Large intestine (tissue), 3 donors: Measurements from ENCODE around the gene TOLLIP. TPM values are rescaled to one million over a fixed set of nuclear protein-coding genes. Genes with fewer than 3 reads are reported as not detected.
"Not testable (repeated sequence)": the region's sequence is repeated elsewhere in the genome, so short reads cannot be mapped to it uniquely, and the experiment has no call there.

ENCODE experiments used
- DNase-seq, 2 donors: peaks; one replicate each; pipeline versions ENCODE4 v3.0.0 to v3.0.0-alpha.2; 2013
- H3K27ac ChIP-seq: one replicate; pipeline ENCODE4 v1.5.1; 2013; ENCODE audit warnings: low read length
- H3K27me3 ChIP-seq: 2 replicates; pipeline ENCODE4 v1.6.1; 2013; ENCODE audit warnings: low read length; ENCODE audit not compliant: control insufficient read depth, insufficient read depth
- H3K36me3 ChIP-seq: 2 replicates; pipeline ENCODE4 v1.6.1; 2013; ENCODE audit warnings: low read length; ENCODE audit not compliant: control insufficient read depth, insufficient read depth
- H3K4me1 ChIP-seq: one replicate; pipeline ENCODE4 v1.6.1; 2013; ENCODE audit warnings: low read length; ENCODE audit not compliant: control insufficient read depth, insufficient read depth
- H3K4me3 ChIP-seq: one replicate; pipeline ENCODE4 v1.5.1; 2013; ENCODE audit warnings: low read length
- H3K9me3 ChIP-seq: one replicate; pipeline ENCODE4 v1.6.1; 2013; ENCODE audit warnings: mild to moderate bottlenecking, low read depth, low read length, moderate library complexity; ENCODE audit not compliant: control insufficient read depth
- WGBS: methylation state at CpG from one replicate; pipeline ENCODE4 v1.1.5; 2013; ENCODE audit warnings: low lambda C conversion rate; ENCODE audit not compliant: insufficient coverage; 5-methylcytosine and 5-hydroxymethylcytosine counted together
- polyA plus RNA-seq: library from polyadenylated mRNA; unstranded; fragments of 120-200 nt; gene quantifications from one replicate; pipeline ENCODE4 v1.2.1, GENCODE V29; 2013

Gene TOLLIP
- polyA plus RNA-seq, 1 donor, result 48.3 TPM

- 92% methylated on average over 5 of the region's 25 CpGs for WGBS
- Histone ChIP-seq H3K4me1 (no peaks in the 10 kb centered on the region), H3K36me3 (no peaks in the 10 kb centered on the region), H3K4me3 (no peak overlapping the region), H3K27ac (no peak overlapping the region), H3K27me3 (peaks cover 6% of the 10 kb centered on the region), H3K9me3 (peaks cover 2% of the 10 kb centered on the region)
- DNase-seq, result no peak
Measured at GRCh38 chr11:1343391-1344055, 34.1 kb upstream of the TOLLIP start.

GRCh38 chr11:1342946-1343345, 33.5 kb upstream of the TOLLIP start:
- H3K36me3 ChIP-seq, result no peaks in the 10 kb centered on the region
- peaks cover 6% of the 10 kb centered on the region for H3K27me3 ChIP-seq
- H3K4me1 ChIP-seq, result no peaks in the 10 kb centered on the region
- DNase-seq, result no peak
- H3K27ac ChIP-seq, result no peak overlapping the region
- H3K4me3 ChIP-seq, result no peak overlapping the region
- H3K9me3 ChIP-seq, result peaks cover 5% of the 10 kb centered on the region
- no CpG with 5 or more reads among the region's 10 CpGs for WGBS

- no peak overlapping the region for H3K27ac ChIP-seq
- H3K4me1 ChIP-seq, result no peaks in the 10 kb centered on the region
- peaks cover 11% of the 10 kb centered on the region for H3K9me3 ChIP-seq
- DNase-seq, result no peak
- no peaks in the 10 kb centered on the region for H3K36me3 ChIP-seq
- no CpG with 5 or more reads among the region's 17 CpGs for WGBS
- peaks cover 6% of the 10 kb centered on the region for H3K27me3 ChIP-seq
- H3K4me3 ChIP-seq, result no peak overlapping the region
Measured at GRCh38 chr11:1341928-1342524, 32.6 kb upstream of the TOLLIP start.

- H3K9me3 ChIP-seq, result peaks cover 11% of the 10 kb centered on the region
- not testable (repeated sequence) for H3K27ac ChIP-seq, H3K4me1 ChIP-seq, H3K4me3 ChIP-seq, H3K36me3 ChIP-seq, H3K27me3 ChIP-seq, DNase-seq
- WGBS, result no CpG with 5 or more reads among the region's 10 CpGs
Measured at GRCh38 chr11:1341226-1341625, 31.8 kb upstream of the TOLLIP start.

- no CpG with 5 or more reads among the region's 12 CpGs for WGBS
- H3K9me3 ChIP-seq, result peaks cover 11% of the 10 kb centered on the region
- peaks cover 11% of the 10 kb centered on the region for H3K27me3 ChIP-seq
Measured at GRCh38 chr11:1340111-1340510, 30.7 kb upstream of the TOLLIP start.

GRCh38 chr11:1339066-1339675, 29.7 kb upstream of the TOLLIP start:
- 78% methylated on average over 10 of the region's 15 CpGs for WGBS
- Histone ChIP-seq H3K4me1 (peaks cover 11% of the 10 kb centered on the region), H3K36me3 (no peaks in the 10 kb centered on the region), H3K4me3 (no peak overlapping the region), H3K27me3 (peaks cover 10% of the 10 kb centered on the region), H3K9me3 (peaks cover 11% of the 10 kb centered on the region), H3K27ac (no peak overlapping the region)
- DNase-seq, result no peak

More at GRCh38 chr11:1340111-1340510, 30.7 kb upstream of the TOLLIP start:
- Histone ChIP-seq H3K4me1 (peaks cover 10% of the 10 kb centered on the region), H3K36me3 (no peaks in the 10 kb centered on the region), H3K4me3 (no peak overlapping the region), H3K27ac (no peak overlapping the region)
- DNase-seq, result no peak

- Histone ChIP-seq H3K4me1 (peaks cover 16% of the 10 kb centered on the region), H3K4me3 (no peak overlapping the region), H3K9me3 (peaks cover 11% of the 10 kb centered on the region), H3K36me3 (no peaks in the 10 kb centered on the region), H3K27me3 (peaks cover 9% of the 10 kb centered on the region), H3K27ac (no peak overlapping the region)
- 77% methylated on average over 5 of the region's 33 CpGs for WGBS
- no peak for DNase-seq
Measured at GRCh38 chr11:1338201-1339065, 29.0 kb upstream of the TOLLIP start.

- no peak for DNase-seq
- WGBS, result 77% methylated on average over 2 of the region's 25 CpGs
- H3K27ac ChIP-seq, result no peak overlapping the region
Measured at GRCh38 chr11:1337647-1338007, 28.2 kb upstream of the TOLLIP start.

GRCh38 chr11:1336836-1337646, 27.6 kb upstream of the TOLLIP start:
- Histone ChIP-seq H3K27ac (no peak overlapping the region), H3K9me3 (peaks cover 11% of the 10 kb centered on the region), H3K27me3 (peaks cover 9% of the 10 kb centered on the region), H3K4me3 (peak overlapping the region; percentile 16), H3K36me3 (no peaks in the 10 kb centered on the region), H3K4me1 (peaks cover 23% of the 10 kb centered on the region)
- peak in 1 of 2 donors; percentile 37 for DNase-seq
- WGBS, result no CpG with 5 or more reads among the region's 95 CpGs

More at GRCh38 chr11:1337647-1338007, 28.2 kb upstream of the TOLLIP start:
- Histone ChIP-seq H3K4me1 (peaks cover 23% of the 10 kb centered on the region), H3K9me3 (peaks cover 11% of the 10 kb centered on the region), H3K27me3 (peaks cover 9% of the 10 kb centered on the region), H3K4me3 (no peak overlapping the region), H3K36me3 (no peaks in the 10 kb centered on the region)
